ENCODE results near the gene VARS2.
"Not testable (repeated sequence)": the region's sequence is repeated elsewhere in the genome, so short reads cannot be mapped to it uniquely, and the experiment has no call there.

Gene VARS2

GRCh38 chr6:30900863-30901417 lies 13.1 kb upstream of the VARS2 start:
- DNase-seq = no peak

GRCh38 chr6:30901436-30901835 lies 12.6 kb upstream of the VARS2 start:
- DNase-seq = no peak

- not testable (repeated sequence) for DNase-seq
Measured at GRCh38 chr6:30902196-30902595, 11.8 kb upstream of the VARS2 start.

GRCh38 chr6:30902709-30903108 lies 11.3 kb upstream of the VARS2 start:
- no peak for DNase-seq

- DNase-seq = no peak
Measured at GRCh38 chr6:30903236-30903635, 10.8 kb upstream of the VARS2 start.

- not testable (repeated sequence) for DNase-seq
Measured at GRCh38 chr6:30907290-30907757, 6.7 kb upstream of the VARS2 start.

GRCh38 chr6:30907758-30908591 lies 6.1 kb upstream of the VARS2 start, which contains the start of gene GTF2H4:
TSS of gene GTF2H4 (plus strand) at chr6:30908207.
- DNase-seq = peak; percentile 98

GRCh38 chr6:30908700-30909099 lies 5.3 kb upstream of the VARS2 start:
- no peak for DNase-seq

GRCh38 chr6:30910473-30910872 lies 3.6 kb upstream of the VARS2 start:
- not testable (repeated sequence) for DNase-seq

- no peak for DNase-seq
Measured at GRCh38 chr6:30912746-30913520, 1.1 kb upstream of the VARS2 start.

GRCh38 chr6:30913721-30914075 lies 340 bp upstream of the VARS2 start:
- no peak for DNase-seq

- DNase-seq = peak; percentile 5
Measured at GRCh38 chr6:30914854-30915590, 984 bp downstream of the VARS2 start.

GRCh38 chr6:30915591-30915946 lies 1.5 kb downstream of the VARS2 start:
- peak; percentile 44 for DNase-seq

GRCh38 chr6:30917041-30917440 lies 3.0 kb downstream of the VARS2 start:
- DNase-seq = no peak

- DNase-seq = no peak
Measured at GRCh38 chr6:30917487-30917886, 3.4 kb downstream of the VARS2 start.

GRCh38 chr6:30918670-30919069 lies 4.6 kb downstream of the VARS2 start:
- DNase-seq = no peak

GRCh38 chr6:30922447-30922852 lies 8.4 kb downstream of the VARS2 start:
- no peak for DNase-seq

GRCh38 chr6:30924040-30924627 lies 10.1 kb downstream of the VARS2 start:
- not testable (repeated sequence) for DNase-seq

GRCh38 chr6:30926644-30927043 lies 12.6 kb downstream of the VARS2 start:
- no peak for DNase-seq

- DNase-seq = not testable (repeated sequence)
Measured at GRCh38 chr6:30927080-30927479, 13.0 kb downstream of the VARS2 start.

- DNase-seq = no peak
Measured at GRCh38 chr6:30928677-30929076, 14.6 kb downstream of the VARS2 start.

GRCh38 chr6:30930506-30930905 lies 16.5 kb downstream of the VARS2 start:
- DNase-seq = no peak

- DNase-seq = no peak
Measured at GRCh38 chr6:30931272-30931671, 17.2 kb downstream of the VARS2 start.

Measured in activated CD4-positive, alpha-beta T cell treated with anti-CD3 and anti-CD28 coated beads, Interleukin-2, amount 50 U/mL, for 16 hours (primary cell).